Ecto neural progenitor cell (in vitro differentiated cells): Measurements from ENCODE around the gene PLXND1.
"Not testable (repeated sequence)": the region's sequence is repeated elsewhere in the genome, so short reads cannot be mapped to it uniquely, and the experiment has no call there.

Experiments
- DNase-seq: peaks from one replicate; pipeline ENCODE4 v3.0.0-alpha.2; 2018; ENCODE audit warnings: low spot score

PLXND1 gene, protein sequence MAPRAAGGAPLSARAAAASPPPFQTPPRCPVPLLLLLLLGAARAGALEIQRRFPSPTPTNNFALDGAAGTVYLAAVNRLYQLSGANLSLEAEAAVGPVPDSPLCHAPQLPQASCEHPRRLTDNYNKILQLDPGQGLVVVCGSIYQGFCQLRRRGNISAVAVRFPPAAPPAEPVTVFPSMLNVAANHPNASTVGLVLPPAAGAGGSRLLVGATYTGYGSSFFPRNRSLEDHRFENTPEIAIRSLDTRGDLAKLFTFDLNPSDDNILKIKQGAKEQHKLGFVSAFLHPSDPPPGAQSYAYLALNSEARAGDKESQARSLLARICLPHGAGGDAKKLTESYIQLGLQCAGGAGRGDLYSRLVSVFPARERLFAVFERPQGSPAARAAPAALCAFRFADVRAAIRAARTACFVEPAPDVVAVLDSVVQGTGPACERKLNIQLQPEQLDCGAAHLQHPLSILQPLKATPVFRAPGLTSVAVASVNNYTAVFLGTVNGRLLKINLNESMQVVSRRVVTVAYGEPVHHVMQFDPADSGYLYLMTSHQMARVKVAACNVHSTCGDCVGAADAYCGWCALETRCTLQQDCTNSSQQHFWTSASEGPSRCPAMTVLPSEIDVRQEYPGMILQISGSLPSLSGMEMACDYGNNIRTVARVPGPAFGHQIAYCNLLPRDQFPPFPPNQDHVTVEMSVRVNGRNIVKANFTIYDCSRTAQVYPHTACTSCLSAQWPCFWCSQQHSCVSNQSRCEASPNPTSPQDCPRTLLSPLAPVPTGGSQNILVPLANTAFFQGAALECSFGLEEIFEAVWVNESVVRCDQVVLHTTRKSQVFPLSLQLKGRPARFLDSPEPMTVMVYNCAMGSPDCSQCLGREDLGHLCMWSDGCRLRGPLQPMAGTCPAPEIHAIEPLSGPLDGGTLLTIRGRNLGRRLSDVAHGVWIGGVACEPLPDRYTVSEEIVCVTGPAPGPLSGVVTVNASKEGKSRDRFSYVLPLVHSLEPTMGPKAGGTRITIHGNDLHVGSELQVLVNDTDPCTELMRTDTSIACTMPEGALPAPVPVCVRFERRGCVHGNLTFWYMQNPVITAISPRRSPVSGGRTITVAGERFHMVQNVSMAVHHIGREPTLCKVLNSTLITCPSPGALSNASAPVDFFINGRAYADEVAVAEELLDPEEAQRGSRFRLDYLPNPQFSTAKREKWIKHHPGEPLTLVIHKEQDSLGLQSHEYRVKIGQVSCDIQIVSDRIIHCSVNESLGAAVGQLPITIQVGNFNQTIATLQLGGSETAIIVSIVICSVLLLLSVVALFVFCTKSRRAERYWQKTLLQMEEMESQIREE (N-terminal part only)

DNA sequence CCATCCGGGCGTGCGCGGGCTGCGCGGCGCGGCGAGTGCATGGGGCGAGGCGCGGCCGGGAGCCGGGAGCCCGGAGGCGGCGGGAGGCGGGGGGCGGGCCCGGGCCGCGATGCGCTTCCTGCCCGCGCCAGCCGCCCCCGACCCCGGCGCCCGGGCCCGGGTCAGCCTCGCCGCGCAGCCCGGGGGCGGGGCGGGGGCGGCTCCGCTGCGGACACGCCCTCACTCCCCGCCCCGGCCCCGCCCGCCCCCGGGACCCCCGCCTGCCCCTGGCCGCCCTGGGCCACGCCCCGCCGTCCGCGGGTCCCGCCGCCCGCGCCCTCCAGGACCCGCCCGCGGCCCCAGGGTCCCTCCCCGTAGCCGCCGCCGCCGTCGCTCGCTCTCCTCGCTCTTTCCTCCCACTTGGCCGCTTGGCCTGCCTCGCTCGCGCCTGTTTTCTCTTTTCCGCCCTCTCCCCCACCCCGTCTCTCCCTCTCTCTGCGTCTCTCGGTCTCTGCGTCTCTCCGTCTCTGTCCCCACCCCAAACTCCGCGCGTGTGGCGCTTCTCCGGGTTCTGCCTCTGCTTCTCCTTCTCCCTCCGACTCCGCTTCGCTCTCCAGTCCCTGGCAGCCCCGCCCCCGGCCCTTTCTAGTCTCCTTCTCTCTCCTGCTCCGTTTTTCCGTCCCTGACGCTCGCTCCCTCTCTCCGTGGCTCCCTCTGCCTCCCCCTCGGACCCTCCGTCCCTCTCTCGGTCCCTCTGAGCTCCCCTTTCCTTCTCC lies at the start of gene PLXND1:
Gene PLXND1 (minus strand): TSS at position 41 of the 755 bp plus-strand sequence. CDS start 37 bp downstream, at position 4.
- DNase-seq, result peak; percentile 84

DNA sequence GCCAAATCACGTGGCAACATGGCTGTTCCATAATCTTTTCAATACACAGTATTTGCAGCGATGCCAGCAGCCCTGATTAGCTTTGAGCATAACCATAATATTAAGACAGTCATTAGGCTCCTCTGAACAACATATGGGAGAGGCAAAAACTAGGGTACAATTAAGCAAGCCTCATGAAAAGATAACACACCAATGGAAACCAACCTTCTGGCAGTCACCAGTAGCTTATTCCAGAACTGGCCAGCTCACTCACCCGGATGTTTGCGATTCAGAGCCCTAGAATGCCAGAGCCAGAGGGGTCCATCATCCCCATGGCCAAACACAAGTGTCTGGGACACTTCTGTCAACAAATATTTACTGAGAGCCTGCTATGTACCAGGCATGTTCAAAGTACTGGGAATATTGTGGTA lies 48.8 kb upstream of the PLXND1 start:
- DNase-seq, result no peak

DNA sequence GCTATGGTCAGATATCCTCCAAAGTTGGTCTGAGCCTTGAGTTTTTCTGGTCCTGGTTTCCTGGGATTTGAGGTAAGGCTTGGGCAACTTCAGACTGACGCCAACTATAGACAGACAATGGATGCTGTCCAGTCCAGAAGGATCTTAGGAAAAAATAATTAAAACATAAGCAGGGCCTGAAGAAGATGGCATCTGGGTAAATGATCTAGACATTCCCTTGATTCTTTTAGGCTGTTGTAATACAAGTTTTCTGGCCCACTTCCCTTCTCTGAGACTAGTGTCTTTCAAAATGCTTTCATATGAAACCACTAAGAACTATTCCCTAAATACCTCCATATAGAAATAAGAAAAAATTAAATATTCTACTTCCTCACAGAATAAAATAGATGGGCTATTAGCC lies 47.7 kb upstream of the PLXND1 start:
- no peak for DNase-seq

DNA sequence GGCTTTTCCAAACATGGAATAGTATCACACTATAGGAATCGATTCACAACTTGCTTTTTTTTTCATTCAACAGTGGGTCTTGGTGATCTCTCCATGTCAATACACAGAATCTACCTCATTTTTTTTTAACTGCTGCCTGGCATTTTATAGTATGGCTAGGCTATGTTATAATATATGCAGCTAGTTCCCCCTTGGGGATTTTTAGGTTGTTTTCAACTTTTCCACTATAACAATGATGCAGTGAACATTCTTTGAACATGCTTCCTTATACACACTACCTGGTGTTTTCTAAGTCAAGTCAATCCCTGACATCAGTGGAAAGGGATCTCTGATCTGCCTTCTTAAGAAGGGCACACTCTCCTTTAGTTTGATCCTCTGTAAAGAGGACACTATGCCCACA lies 46.5 kb upstream of the PLXND1 start:
- DNase-seq, result no peak

DNA sequence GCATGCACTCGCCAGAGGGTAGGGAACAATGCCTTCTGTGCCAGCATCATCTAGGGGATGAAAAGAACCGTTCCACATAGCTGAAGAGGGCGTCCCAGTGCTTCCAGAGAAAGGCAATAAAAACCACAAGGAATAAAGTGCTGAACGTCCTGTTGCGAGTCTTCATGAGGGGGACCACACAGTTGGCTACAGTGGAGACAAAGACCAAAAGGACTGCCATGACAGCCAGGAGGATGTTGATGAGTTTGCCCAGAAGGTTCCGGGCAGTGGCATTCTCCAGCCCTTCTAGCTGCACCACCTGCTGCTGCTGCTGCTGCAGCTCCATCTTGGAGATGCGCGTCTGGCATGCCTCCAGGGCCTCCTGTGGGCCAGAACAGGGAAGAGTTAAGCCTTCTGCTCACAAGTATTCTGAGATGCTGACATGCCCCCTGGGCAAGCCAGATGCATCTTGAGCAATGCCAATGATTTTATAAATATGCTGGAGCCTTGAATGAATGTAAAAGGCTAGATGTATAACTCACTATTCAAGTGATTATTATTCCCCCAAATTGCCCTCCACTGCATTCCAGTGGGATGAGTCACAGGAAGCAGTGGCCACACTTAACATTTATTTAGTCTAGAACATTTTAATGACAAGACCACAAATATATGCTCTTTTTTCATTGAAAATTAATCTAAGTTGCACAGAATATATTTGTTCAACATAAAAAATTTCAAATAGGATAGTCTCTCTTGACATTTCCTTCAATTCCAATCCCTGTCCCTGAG lies 45.1 kb upstream of the PLXND1 start:
- no peak for DNase-seq

DNA sequence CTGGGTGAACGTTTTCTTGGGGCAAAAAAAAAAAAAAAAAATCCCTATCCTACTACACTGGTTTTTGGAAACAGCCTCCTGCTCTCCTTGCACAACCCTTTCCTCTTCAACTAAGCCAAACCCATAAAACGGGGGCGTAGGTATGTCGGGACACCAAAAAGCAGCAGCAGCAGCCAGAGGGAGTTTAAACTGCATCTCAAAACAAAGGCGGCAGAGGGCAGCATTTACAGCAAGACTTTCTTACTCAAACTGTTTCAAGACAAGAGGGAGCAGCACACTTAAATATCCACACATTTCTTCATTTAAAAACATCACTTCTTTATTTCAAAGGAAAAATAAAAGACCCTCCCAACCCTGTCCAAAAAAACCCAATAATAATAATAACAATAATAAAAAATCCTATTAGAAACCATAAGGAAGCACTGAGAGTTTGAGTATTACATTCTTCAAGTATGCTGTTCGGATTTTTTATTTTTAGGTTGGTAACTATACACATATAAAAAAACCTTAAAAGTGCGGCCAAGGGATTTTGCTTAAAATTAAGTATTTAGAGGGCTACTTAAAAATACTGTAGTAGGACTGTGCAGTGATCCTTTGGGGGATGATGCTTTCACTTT lies 43.9 kb upstream of the PLXND1 start:
- DNase-seq, result peak; percentile 73

DNA sequence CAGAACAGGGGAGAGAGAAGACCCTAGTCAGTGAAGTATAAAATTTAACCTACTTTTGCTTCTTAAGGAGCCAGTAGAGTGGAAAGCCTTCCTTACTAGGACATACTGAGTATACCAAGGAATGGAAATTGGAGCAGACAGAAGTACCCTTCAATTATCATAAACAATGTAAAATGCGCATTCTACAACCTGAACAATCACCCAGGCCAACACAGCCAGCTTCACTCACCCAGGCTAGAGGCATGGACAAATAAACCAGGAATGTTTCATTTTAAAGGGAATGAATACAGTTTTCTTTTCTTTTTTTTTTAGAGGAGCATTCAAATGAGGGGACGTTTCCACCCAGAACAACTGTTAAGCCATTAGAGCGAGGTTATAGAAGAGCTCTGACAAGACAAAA lies 41.9 kb upstream of the PLXND1 start:
- no peak for DNase-seq

DNA sequence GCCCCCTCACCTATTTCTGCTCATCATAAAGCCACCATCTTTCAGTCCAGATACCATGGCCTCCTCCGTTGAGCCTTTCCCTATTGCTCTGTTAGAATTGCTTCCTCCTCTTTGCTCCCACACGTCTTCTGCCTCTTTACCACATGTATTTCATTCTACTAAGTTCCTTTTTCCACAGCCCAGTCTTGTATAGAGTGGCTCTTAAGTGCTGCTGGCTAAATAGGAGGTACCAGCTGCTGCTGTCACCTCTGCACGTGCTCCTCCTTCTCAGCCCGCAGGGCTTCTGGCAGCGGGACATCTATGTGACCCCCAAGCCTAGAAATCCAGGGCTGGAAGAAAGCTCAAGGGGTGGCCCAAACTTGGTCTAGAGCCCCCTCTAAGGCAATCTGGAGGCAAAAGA lies 38.8 kb upstream of the PLXND1 start:
- no peak for DNase-seq

DNA sequence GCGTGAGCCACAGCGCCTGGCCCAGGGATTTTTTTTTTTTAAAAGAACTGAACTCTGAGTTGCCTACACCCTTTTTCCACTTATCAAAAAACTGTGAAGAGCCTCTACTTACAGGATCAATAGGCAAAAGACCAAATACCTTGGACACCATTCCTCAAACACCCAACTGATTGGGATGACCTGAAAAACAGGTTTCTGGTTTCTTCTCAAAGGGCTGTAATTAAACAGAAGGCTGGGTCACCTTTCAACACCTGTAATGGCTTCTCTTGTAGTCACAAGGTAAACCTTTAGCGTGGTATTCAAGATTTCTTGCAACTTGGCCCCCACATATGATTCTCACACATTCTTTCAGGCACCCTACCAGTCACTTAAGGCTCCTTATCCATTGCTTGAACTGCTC lies 38.4 kb upstream of the PLXND1 start:
- DNase-seq, result no peak

DNA sequence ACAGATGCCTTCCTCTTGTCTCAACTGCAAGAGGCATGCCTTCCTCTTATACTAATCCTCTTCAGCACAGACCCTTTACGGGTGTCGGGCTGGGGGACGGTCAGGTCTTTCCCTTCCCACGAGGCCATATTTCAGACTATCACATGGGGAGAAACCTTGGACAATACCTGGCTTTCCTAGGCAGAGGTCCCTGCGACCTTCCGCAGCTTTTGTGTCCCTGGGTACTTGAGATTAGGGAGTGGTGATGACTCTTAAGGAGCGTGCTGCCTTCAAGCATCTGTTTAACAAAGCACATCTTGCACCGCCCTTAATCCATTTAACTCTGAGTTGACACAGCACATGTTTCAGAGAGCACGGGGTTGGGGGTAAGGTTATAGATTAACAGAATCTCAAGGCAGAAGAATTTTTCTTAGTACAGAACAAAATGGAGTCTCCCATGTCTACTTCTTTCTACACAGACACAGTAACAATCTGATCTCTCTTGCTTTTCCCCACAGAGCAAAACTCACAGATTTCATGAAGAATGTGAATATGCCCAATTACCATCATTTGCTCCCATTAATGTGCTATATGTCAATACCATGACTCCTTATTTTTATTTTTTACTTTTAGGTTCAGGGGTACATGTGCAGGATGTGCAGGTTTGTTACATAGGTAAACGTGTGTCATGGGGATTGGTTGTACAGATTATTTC lies 35.2 kb upstream of the PLXND1 start:
- not testable (repeated sequence) for DNase-seq

DNA sequence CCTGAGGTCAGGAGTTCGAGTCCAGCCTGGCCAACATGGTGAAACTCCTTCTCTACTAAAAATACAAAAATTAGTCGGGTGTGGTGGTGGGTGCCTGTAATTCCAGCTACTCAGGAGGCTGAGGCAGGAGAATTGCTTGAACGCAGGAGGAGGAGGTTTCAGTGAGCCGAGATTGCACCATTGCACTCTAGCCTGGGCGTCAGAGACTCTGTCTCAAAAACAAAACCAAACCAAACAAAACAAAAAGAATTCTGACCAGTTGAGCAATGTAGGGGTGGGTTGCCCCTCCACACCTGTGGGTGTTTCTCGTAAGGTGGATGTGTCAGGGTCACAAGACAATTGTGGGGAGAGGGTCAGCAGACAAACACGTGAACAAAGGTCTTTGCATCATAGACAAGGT lies 34.5 kb upstream of the PLXND1 start:
- DNase-seq, result not testable (repeated sequence)

DNA sequence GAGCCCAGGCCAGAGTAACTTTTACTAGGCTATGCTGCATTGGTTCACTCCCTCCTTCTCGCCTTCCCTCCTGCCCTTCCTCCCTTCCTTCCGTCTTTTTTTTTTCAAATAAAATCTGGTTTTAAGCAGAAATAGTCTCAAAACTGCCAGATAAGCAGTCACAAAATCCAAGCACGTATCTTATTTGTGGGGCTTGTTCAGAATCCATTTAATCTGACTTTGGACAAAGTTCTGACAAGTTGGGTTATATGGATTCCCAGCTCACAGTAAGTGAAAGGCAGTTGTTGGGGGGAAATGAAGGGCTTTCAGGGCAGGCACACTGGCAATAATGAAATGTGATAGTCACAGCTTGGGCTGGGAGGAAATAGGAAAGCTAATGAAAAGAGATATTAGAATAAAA lies 32.0 kb upstream of the PLXND1 start:
- no peak for DNase-seq

DNA sequence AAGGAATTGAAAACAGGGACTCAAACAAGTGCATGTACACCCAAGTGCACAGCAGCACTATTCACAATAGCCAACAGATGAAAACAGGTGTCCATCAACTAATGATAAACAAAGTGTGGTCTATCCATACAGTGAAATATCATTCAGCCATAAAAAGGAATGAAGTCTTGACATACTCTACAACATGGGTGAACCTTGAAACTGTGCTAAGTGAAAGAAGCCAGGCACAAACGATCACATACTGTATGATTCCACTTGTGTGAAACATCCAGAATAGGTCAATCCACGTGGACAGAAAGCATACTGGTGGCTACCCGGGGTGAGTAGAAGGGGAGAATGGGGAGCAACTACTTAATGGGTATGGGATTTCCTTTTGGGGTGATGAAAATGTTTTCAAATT lies 29.6 kb upstream of the PLXND1 start:
- no peak for DNase-seq

DNA sequence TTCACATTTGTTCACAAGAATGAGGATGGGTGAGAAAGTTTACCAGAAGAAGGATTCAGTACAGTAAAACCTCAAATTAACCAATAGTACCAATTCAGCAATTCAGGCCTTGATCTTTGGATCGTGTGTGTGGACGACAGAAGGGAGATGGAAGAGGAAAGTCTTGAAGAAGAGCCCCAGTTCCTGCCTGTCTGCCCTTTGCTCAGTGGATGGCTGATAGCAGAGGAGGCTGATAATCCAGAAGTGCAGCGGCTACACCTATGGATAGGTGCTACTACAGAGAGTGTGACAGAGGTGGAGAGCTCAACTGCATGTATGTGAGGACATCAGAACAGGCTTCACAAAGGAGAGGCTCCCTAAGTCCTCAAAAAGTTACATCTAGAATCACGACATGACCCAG lies 29.2 kb upstream of the PLXND1 start:
- no peak for DNase-seq

DNA sequence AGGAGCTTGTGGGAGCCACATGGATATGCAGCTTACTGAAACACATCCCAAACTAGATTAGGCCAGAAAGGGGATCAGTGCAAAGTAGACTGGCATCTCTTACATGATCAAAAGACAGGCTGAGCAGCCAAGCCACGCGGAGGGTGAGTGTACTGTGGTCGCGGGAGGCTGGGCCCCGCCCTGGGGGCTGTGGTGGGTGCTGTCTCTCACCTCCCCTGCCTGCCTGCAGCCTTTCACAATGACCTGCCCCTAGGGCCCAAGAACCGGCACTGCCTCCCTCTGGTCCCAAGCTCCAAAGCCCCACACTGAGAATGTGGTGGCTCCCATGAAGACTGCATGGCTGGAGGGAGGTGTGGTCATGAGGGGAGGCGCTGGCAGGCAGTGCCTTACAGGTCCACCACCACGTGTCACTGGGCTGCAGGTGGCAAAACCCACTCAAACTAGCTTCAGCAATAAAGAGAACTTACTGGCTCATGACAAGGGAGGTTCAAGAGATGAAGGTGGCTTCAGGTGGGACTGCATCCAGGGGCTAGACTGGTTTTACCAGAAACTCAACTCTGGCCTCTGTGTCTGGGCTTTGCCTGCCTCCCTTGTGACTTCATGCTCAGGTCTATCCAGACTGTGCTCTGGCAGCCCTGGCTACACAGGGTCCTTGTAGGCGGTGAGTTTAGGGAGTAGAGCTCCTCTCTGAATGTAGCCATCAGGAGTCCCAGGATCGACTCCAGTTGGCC lies 27.4 kb upstream of the PLXND1 start:
- DNase-seq, result peak; percentile 50

DNA sequence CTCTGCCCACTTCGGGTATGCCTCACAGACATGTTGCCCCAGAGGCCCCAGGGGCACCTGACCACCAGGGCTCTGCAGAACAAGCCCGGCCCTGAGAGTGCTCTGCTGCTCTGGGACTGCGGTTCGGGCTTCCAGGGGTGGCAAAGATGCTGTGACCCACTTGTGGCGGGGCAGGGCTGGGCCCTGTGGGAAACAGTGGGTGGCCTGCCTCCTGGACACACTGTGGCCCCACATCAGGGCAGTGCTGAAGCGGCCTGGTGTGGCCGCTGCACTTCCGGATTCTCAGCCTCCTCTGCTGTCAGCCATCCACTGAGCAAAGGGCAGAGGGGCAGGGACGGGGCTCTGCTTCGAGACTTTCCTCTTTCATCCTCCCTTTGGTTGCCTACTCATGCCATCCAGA lies 26.5 kb upstream of the PLXND1 start:
- DNase-seq, result no peak

DNA sequence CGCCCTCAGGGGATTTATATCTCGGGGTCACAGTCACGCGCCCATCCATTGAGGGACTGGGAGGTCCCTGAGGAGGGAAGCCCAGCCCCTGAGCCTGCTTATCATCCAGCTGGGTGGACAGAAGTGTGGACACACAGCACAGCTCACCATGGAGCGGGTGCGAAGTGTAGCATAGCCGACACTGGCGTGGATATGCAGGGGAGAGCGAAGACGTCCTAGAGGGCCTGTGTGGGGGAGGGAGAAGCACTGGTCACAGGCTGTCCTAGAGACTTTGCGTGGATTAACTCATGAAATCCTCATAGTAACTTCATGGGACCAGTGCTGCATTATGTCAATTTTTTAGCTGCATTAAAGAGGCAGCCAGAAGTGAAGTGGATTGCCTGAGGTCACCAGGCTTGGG lies 26.1 kb upstream of the PLXND1 start:
- DNase-seq, result no peak

DNA sequence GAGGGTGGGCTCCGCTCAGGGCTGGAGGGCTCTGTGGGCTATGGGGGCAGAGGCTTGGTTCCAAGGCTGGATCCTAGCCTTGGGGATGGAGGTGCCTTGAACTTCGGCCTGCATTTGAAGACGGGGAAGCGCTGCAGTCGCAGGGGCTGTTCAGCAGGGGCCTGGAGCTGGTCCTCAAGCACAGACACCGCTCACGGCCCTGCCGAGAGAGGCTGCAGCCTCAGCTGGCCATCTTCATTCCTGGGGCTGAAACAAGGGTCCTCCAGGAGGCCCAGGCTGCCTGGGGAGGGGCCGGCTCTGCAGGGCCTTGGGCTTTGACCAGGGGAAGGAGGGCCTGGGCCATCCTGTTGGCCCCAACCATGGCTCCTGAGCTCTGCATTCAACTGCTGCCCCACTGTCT lies 25.6 kb upstream of the PLXND1 start:
- DNase-seq, result no peak

DNA sequence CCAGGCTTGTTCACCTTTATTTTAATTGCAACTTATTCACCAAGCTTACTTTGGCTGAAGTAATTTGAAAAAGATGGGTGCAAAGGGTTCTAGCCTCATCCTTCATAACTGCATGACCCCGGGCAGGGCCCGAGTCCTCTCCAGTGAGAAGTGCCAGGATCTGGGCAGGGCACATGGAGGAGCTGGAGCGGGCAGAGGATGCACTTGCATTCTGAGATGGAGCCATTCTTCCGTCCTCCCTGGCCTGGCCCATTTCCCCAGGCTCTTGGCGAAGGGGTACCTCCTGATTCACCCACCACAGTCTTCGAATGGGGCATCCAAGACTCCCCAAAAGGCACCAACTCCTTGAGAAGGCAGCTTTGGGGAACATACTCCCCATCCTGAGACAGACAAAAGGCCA lies 22.5 kb upstream of the PLXND1 start:
- no peak for DNase-seq
